ENCODE results near the gene KIF22.

Gene KIF22

GRCh38 chr16:29812754-29813643 lies 22.4 kb downstream of the KIF22 start:
- ChIA-PET CTCF (interaction anchor here (0.6 kb wide), 1 partner anchor 1136 kb away, joined by 3 read pairs; no protein-coding TSS in a partner anchor), POLR2A (interaction anchor here (0.8 to 10.8 kb wide), 5 partner anchors 9 to 279 kb away, joined by 3 to 176 read pairs (median 4); partner anchors contain the start of genes KIF22 and MAZ)
- TF ChIP-seq HDGF (IDR thresholded peaks at IDR 0.05; ENCODE audit: borderline replicate concordance) (no peak), FOXA1 (IDR thresholded peaks at IDR 0.05) (no peak), ELF4 (IDR thresholded peaks at IDR 0.05) (no peak), TARDBP (IDR thresholded peaks at IDR 0.05) (no peak), BHLHE40 (IDR thresholded peaks at IDR 0.05; ENCODE audit: borderline replicate concordance) (no peak), PKNOX1 (IDR thresholded peaks at IDR 0.05) (no peak), ZNF384 (IDR thresholded peaks at IDR 0.05) (no peak), ARNT (IDR thresholded peaks at IDR 0.05) (no peak), FOXM1 (IDR thresholded peaks at IDR 0.05; ENCODE audit: borderline replicate concordance) (no peak), SUZ12 (IDR thresholded peaks at IDR 0.05) (no peak), CTBP1 (IDR thresholded peaks at IDR 0.05; ENCODE audit: borderline replicate concordance) (no peak), FOXK2 (IDR thresholded peaks at IDR 0.05) (no peak), NFRKB (IDR thresholded peaks at IDR 0.05) (no peak), LEF1 (IDR thresholded peaks at IDR 0.05; ENCODE audit: borderline replicate concordance) (no peak), SP1 (IDR thresholded peaks at IDR 0.05) (no peak), L3MBTL2 (conservative IDR thresholded peaks at IDR 0.05) (no peak)
- DNase-seq (ENCODE audit: extremely low spot score): no peak

- TF ChIP-seq NFRKB (IDR thresholded peaks at IDR 0.05) (no peak), PKNOX1 (IDR thresholded peaks at IDR 0.05) (no peak), ZNF384 (IDR thresholded peaks at IDR 0.05) (no peak), FOXK2 (IDR thresholded peaks at IDR 0.05) (no peak), LEF1 (IDR thresholded peaks at IDR 0.05; ENCODE audit: borderline replicate concordance) (no peak), SUZ12 (IDR thresholded peaks at IDR 0.05) (no peak), CTBP1 (IDR thresholded peaks at IDR 0.05; ENCODE audit: borderline replicate concordance) (no peak), TARDBP (IDR thresholded peaks at IDR 0.05) (no peak), ARNT (IDR thresholded peaks at IDR 0.05) (no peak), BHLHE40 (IDR thresholded peaks at IDR 0.05; ENCODE audit: borderline replicate concordance) (no peak), HDGF (IDR thresholded peaks at IDR 0.05; ENCODE audit: borderline replicate concordance) (no peak)
- CTCF ChIA-PET: no interaction called here
- POLR2A ChIA-PET: interaction anchor here (1.1 to 10.8 kb wide), 4 partner anchors 9 to 279 kb away, joined by 3 to 176 read pairs (median 3); partner anchors contain the start of gene MAZ
- DNase-seq (ENCODE audit: extremely low spot score): no peak
Measured at GRCh38 chr16:29813644-29814562, 23.4 kb downstream of the KIF22 start.

- no peak for DNase-seq (ENCODE audit: extremely low spot score)
- ChIA-PET CTCF (no interaction called here), POLR2A (interaction anchor here (1.1 to 10.8 kb wide), 5 partner anchors 10 to 278 kb away, joined by 3 to 176 read pairs (median 8); partner anchors contain the start of genes KCTD13 and MAZ)
- no peak for TF ChIP-seq HDGF (IDR thresholded peaks at IDR 0.05; ENCODE audit: borderline replicate concordance)
- no peak for TF ChIP-seq FOXM1 (IDR thresholded peaks at IDR 0.05; ENCODE audit: borderline replicate concordance)
- TF ChIP-seq ELF4 (IDR thresholded peaks at IDR 0.05): no peak
- no peak for TF ChIP-seq FOXA1 (IDR thresholded peaks at IDR 0.05)
- TF ChIP-seq L3MBTL2 (conservative IDR thresholded peaks at IDR 0.05): no peak
- no peak for TF ChIP-seq TARDBP (IDR thresholded peaks at IDR 0.05)
- TF ChIP-seq CTBP1 (IDR thresholded peaks at IDR 0.05; ENCODE audit: borderline replicate concordance): no peak
Measured at GRCh38 chr16:29814592-29814991, 24.0 kb downstream of the KIF22 start.

DNA sequence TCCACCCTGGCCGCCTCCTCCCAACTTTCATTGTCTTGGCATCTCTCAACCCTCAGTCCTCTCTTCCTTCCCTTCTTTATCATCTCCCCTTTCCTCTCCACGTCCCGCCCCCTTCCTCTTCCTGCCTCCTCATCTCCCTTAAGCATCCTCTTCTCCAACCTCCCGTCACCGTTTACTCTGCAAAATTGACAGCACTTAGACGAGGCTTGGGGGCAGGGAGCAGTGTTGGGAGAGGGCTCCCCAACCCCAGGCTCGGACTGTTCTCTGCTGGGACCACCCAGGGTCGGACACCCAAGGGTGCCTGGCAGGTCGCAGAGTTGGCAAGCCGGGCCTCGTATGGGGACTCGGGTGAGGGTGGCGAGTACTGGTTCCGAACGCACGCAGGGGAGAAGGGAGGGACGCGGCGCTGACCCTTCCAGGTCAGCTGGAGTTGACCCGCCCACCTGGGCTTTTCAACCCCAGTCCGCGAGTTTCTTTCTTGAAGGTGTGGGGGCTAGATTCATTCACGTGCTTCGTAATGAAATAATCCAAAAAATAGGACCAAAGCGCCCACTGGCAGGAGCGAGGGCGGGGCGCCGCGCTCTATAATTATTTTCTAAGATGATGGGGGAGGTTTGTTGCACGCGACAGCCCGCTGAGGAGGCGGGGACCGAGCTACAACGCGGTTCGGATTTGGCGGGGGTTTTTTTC lies 24.6 kb downstream of the KIF22 start:
- ChIA-PET CTCF (interaction anchor here (0.6 to 6.1 kb wide), 13 partner anchors 8 to 1169 kb away, joined by 3 to 52 read pairs (median 4); partner anchors contain the start of gene MAZ), POLR2A (interaction anchor here (0.6 to 10.8 kb wide), 25 partner anchors 10 to 1227 kb away, joined by 3 to 176 read pairs (median 5); partner anchors contain the start of genes ASPHD1, C16orf92, KCTD13 and KIF22)
- TF ChIP-seq FOXA1 (IDR thresholded peaks at IDR 0.05) (no peak), BHLHE40 (IDR thresholded peaks at IDR 0.05; ENCODE audit: borderline replicate concordance) (no peak), ARNT (IDR thresholded peaks at IDR 0.05) (no peak), SUZ12 (IDR thresholded peaks at IDR 0.05) (no peak), SP1 (IDR thresholded peaks at IDR 0.05) (no peak), LEF1 (IDR thresholded peaks at IDR 0.05; ENCODE audit: borderline replicate concordance) (no peak)
- no peak for DNase-seq (ENCODE audit: extremely low spot score)
